HG03097 (cell line): ENCODE results near the gene CRTAP.
"Not testable (repeated sequence)": the region's sequence is repeated elsewhere in the genome, so short reads cannot be mapped to it uniquely, and the experiment has no call there.

ENCODE experiments used
- ATAC-seq: cut with Tn5 transposase; IDR thresholded peaks from one replicate; pipeline ENCODE4 v1.9.1; 2021; ENCODE audit not compliant: unreplicated experiment, low FRiP score

Gene CRTAP

DNA sequence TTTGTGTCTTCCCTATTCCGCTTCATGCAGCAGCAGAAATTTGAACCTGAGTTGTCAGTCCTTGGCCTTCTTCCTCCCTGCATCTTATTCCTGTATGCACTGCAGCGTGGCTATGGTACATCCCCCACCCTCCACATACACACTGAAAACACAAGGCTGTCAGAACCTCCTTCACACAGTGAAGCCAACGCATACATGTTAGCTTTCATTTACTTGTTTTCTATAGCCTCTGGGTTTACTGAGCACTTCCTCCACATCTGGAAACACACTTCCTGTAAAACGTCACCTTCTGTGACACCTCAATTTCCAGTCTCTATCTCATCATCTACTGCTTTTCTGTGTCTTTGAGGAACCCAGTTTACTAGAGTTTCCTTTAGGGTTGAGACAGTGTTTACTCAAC is 57.8 kb downstream of the CRTAP start:
- ATAC-seq = no peak

DNA sequence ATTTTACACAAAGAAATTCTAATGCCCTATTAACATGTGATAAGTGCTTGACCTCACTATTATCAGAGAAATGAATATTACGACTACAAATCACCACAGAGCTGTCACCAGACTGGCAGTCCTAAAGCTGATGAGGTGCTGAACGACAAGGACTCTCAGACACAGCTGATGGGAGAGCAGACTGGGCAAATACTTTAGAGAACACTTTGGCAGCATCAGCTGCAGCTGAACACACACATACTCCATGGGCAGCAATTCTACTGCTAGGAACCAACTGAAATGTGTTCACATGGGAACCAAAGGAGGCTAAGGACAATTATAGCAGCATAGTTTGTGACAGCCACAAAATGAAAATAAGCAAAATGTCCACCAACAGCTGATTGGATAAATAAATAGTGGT is 59.3 kb downstream of the CRTAP start:
- no peak for ATAC-seq

DNA sequence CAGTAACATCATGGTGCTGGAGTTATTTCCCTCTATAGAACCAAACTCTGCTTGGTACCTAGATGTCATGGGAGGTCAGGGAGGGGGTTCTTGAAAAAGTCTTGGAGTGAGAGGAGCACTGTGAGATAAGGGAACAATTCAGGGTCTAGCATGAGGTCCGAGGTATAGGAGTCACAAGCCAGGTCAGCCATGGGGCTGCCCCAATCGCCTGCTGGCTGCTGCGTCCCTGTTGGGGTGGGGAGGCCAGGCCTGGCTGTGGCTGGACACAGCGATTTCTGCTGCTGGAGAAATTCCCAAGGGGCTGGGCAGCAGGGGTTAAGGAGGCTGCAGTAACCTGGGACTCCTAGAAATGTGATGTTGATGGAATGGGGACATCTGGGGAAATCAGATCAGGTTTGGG is 59.9 kb downstream of the CRTAP start:
- no peak for ATAC-seq

DNA sequence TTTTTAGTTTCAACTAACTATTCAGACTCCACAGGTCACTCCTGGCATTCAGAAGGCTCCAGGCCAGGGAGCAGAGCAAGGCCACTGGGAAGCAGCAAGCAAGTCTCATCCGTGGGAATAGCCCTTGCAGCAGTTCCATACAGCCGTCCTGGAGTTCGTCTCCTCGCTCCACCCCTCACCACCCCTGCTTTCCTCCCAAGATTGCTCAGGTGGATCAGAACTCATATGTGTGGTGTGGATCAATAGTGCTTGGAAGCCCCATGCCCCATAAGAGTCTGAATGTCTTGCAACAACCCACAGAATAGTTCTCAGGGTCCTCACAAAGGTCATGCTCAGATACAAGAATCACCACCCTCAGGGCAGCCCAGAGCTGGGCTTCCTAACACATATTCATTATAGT is 60.3 kb downstream of the CRTAP start:
- no peak for ATAC-seq

- ATAC-seq = no peak
Observed at GRCh38 chr3:33174711-33175414, 61.0 kb downstream of the CRTAP start.

DNA sequence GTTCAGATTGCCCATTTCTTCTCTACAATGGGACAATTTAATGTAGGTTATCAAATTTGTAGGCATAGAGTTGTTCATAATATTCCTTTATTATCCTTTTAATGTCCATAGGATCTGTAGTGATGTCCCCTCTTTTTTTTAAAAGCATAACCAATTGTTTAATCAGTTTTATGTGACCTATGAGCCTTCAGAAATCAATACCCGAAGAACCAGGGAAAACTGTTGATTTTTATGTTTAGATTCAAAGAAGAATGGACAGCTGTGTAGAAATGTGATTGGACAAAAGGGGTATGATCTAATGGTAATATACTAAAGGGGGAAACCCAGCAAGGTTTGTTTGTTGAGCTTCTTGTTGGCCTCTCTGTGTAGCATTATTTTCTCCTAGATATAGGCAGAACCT is 65.3 kb downstream of the CRTAP start:
- no peak for ATAC-seq

- ATAC-seq = no peak
Observed at GRCh38 chr3:33181229-33181628, 67.4 kb downstream of the CRTAP start.

DNA sequence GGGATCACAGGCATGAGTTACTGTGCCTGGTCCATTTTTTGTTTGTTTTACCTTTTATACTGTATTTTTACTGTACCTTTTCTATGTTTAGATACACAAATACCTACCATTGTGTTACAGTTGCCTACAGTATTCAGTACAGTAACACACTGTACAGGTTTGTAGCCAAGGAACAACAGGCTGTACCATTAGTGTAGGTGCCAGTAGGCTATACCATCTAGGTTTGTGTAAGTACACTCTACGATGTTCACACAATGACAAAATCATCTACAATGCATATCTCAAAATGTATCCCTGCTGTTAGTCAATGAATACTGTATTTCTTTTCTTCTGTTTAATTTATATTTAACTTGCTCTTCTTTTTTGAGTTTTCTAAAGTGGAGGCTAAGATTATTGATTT is 67.8 kb downstream of the CRTAP start:
- not testable (repeated sequence) for ATAC-seq

- no peak for ATAC-seq
Observed at GRCh38 chr3:33184863-33185262, 71.0 kb downstream of the CRTAP start.

DNA sequence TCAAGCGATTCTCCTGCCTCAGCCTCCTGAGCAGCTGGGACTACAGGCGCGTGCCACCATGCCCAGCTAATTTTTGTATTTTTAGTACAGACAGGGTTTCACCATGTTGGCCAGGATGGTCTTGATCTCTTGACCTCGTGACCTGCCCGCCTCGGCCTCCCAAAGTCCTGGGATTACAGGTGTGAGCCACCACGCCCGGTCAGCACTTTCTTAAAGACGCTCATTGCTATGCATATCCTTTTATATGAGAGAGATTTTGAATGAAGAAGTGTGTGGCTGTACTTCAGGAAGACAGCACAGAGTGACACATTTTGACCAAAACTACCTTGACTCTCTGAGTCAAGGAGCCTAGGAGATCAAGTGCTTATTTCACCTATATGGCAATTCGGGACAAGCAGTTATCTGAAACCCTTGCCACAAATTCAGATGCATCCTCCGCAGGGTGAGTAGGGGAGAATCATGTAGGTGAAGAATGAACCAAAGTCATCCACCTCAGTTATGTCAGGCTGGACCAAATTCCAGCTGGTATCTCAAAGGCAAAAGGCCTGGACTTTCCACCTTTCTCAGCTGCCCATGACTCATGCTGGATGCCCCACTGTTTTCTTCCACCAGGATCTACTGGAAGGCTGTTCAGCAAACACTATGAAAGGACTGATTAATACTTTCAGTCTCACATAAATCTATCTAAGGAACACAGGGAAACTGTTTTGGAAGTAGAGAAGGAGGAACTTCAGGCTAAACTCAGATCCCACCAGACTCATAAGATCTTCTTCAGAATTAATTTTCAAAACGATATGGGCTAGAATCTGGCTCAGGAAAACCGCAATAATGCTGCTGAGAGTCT is 72.9 kb downstream of the CRTAP start:
- ATAC-seq = no peak

- ATAC-seq = no peak
Observed at GRCh38 chr3:33187368-33187634, 73.5 kb downstream of the CRTAP start.

DNA sequence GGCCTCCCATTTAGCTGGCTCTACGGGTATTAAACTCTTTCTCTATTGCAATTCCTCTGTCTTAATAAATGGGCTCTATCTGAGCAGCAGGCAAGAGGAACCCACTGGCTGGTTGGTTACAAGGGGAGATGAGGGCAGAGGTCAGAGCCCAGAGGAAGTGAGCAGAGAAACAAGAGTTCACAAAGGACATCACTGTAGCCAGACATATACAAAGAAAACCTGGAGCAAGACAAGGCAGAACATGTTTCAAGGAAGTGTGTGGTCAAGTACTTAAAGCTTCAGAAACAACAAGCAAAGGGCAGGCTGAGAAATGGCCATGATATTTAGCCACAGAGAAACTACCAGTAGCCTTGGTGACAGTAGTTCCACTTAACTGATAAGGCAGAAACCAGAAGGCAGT is 80.5 kb downstream of the CRTAP start:
- ATAC-seq = no peak

GRCh38 chr3:33196538-33196937 is 82.7 kb downstream of the CRTAP start:
- no peak for ATAC-seq
